Neural progenitor cell (in vitro differentiated cells): ENCODE results near the gene CST3.

Source experiments
- EZH2 ChIP-seq: fragments of 200-600 bp; sonication (generic); IDR thresholded peaks from 2 replicates; pipeline ENCODE4 v1.6.1; 2017; ENCODE audit warnings: antibody characterized with exemption, mild to moderate bottlenecking, moderate library complexity
- EZH2phosphoT487 ChIP-seq: fragments of 200-600 bp; sonication (generic); IDR thresholded peaks from 2 replicates; pipeline ENCODE4 v1.6.1; 2017; ENCODE audit warnings: antibody characterized with exemption
- TF ChIP-seq, protein P1 (sequence below): fragments of 200-600 bp; sonication (generic); IDR thresholded peaks from 2 replicates; pipeline ENCODE4 v1.5.1; 2017; ENCODE audit warnings: antibody characterized with exemption, mild to moderate bottlenecking

DNA sequence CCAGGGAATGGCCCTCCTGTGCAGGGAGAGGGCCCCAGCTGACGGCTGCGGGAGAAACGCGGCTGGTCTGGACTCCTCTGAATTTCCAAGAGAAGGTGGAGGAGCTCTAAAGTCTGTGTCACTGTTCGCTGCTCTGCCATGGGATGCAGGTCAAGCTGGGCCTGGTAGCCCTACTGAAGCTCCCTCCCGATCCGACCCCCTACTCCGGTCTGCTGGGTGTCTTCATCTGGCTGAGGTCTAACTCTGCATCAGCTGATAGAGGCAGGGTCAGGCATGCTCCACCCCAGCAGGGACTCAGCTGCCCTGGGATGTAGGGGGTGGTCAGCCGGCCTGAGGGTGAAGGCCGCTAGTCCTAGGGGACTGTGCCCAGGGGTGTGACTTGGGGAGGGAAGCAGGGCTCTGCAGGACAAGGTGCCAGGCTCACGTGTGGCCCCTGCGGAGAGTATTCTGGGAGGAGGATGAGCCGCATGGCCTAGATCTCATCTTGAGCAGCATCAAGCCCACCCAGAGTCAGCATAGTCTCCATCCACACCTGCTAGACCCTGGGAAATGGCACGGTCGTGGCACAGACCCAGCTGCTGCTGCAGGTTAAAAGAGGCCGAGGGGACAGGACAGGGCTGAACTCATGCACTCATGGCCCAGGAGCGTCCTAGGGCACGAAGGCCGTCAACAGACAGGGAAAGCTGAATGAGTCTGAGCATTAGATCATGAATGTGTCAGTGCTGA, 1.4 kb downstream of the CST3 start:
- TF ChIP-seq, protein P1, sequence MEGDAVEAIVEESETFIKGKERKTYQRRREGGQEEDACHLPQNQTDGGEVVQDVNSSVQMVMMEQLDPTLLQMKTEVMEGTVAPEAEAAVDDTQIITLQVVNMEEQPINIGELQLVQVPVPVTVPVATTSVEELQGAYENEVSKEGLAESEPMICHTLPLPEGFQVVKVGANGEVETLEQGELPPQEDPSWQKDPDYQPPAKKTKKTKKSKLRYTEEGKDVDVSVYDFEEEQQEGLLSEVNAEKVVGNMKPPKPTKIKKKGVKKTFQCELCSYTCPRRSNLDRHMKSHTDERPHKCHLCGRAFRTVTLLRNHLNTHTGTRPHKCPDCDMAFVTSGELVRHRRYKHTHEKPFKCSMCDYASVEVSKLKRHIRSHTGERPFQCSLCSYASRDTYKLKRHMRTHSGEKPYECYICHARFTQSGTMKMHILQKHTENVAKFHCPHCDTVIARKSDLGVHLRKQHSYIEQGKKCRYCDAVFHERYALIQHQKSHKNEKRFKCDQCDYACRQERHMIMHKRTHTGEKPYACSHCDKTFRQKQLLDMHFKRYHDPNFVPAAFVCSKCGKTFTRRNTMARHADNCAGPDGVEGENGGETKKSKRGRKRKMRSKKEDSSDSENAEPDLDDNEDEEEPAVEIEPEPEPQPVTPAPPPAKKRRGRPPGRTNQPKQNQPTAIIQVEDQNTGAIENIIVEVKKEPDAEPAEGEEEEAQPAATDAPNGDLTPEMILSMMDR: no peak
- no peak for TF ChIP-seq EZH2
- no peak for TF ChIP-seq EZH2phosphoT487
